ENCODE results near the gene CETN1. TPM values are rescaled to one million over a fixed set of nuclear protein-coding genes. Genes with fewer than 3 reads are reported as not detected.

CETN1 gene
- not detected for polyA plus RNA-seq (ENCODE audit: insufficient read length)

GRCh38 chr18:580154-580553, at the start of gene CETN1:
CETN1 (plus strand) TSS chr18:580380; CDS start chr18:580409, 29 bp downstream.
- no peak for DNase-seq

GRCh38 chr18:532018-532417, 48.2 kb upstream of the CETN1 start:
- DNase-seq, result no peak

GRCh38 chr18:532632-533031, 47.5 kb upstream of the CETN1 start:
- no peak for DNase-seq

- DNase-seq, result no peak
These were observed 46.1 kb upstream of the CETN1 start for GRCh38 chr18:533995-534601.

DNA sequence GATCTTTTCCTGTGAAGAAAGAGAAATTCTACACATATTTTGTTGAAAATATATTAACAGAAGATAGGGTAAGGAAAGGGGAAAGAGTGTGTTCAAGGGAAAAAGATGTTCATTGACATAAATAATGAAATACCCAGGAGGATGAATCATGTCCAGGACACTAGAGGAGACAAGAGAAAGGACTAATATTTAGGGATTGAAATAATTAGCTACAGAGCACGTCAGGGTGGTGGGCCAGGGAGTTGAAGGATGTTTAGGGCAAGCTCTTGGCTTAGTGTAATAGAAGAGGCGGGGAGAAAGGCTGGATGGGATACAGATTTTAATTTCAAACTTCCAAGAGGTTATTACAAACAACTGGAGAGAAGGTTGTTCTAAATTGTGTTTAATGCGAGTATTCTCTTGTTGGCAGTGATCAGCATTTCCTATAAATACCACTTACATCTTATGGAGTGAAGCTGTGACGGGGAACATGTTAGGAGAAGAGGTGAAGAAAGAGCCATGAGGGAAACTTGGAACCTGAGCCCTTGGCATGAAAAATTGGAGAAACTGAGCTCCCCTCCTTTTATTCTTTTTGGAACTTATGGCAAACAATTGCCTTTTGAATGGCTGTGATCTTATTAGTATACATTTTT, 36.6 kb upstream of the CETN1 start:
- no peak for DNase-seq

DNA sequence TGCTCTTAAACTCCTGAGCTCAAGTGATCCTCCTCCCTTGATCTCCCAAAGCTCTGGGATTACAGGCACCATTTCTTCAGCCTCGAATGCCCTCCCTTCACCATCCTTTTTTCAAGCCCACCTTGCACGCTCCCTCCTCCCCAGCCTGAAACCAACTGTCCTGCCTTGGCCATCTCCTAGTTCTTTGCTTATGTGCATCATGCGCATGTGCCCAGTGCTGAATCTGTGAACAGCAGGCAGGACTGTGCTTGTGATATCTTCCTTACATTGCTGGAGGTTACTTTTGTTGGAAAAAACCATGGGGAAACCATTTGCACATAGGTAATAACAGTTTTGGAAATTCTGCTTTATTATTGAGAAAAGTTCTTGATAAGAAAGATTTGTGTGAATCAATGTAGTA, 30.2 kb upstream of the CETN1 start:
- no peak for DNase-seq

GRCh38 chr18:551404-552061, 28.6 kb upstream of the CETN1 start:
- DNase-seq, result no peak

DNA sequence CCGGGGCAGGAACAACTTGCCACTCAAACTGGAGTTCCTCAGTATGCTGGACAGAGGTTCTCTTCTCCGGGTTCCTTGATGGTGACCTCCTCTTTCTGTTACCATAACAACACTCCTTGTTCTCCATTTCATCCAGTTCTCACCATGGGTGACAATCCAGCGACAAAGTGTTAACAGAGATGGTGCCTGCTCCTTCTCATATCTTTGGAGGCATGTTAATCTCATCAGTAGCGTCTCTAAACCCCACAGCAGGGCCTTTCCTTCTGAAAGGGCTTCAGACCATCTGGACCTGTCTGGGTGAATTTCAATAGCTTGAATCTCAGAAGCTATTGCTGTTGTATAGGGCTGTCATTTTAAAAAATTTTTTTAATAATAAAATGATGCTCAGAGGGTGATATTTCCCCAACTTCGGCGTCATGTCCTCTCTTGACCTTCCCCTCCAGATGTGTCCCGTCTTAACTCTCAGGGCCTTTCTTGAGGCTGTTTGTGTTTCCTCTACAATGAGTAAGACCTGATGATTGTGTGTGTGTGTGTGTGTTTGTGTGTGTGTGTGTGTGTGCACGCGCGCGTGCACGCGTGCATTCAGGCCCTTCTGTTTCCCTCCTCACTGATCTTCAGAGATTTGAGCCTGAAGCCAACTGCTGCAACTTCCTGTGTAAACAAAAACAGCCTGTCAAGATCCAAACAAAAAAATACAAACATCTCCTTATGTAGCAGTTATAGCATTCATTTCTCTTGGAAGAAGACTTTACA, 24.3 kb upstream of the CETN1 start:
- no peak for DNase-seq

GRCh38 chr18:564708-565561, 15.2 kb upstream of the CETN1 start:
- DNase-seq, result no peak

DNA sequence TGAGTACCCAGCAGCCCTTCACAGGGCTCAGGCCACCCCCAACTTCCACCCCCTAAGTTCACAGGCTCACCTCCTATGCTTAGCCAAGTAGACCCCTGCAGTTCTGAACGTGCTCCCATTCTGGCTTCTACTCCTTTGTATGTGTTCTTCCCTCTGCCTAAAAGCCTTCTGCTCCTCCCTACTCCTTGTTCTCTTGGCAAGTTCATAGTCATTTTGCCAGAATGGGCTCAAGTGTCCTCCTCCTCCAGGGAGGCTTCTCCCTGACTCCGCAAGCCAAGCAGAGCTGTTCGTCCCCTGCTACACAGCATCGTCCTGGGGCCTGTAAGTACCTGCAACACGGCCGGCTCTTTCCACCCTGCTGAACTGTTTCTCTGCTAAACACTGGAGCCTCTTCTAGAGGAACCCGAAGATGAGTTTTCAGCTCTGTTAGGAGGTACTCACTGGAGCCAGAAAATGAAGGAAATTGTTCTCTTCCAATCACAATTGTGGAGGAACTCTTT, 14.6 kb upstream of the CETN1 start:
- DNase-seq, result no peak

DNA sequence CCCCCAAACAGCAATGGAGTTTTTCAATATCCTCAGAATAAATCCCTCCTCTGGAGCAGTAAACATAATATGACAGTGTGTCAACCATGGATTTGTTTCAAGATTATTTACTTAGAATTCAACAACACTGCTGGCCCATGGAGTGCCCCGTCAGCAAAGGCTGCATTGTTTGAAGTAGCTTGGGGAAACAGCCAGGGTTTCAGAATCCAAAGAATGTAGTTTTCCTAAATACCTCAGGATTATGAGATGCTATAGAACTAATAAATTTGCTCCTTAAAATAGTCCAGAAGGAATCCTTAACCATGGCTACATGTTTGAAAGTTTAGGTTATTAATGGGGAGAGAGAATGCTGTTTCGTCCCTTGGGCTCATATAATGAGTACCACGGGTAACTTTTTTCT, 13.1 kb upstream of the CETN1 start:
- peak; percentile 44 for DNase-seq

DNA sequence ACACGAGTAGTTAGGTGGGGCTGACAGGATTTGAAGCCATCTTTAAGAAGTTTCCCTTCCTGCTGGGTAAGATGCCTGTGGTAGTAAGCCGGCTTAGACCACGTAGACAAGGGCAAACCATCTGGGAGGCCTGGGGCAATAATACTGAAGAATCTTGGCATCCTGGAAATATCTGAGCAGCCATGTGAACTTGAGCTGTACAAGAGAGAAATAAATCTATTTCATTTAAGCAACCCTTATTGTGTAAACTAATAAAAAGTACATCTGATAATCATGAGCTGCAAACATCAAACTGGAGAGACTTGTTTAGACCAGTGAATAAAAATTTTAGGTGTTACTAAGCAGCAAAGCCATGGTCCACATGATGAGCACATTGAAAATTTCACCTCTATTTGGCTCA, 11.4 kb upstream of the CETN1 start:
- DNase-seq, result no peak

DNA sequence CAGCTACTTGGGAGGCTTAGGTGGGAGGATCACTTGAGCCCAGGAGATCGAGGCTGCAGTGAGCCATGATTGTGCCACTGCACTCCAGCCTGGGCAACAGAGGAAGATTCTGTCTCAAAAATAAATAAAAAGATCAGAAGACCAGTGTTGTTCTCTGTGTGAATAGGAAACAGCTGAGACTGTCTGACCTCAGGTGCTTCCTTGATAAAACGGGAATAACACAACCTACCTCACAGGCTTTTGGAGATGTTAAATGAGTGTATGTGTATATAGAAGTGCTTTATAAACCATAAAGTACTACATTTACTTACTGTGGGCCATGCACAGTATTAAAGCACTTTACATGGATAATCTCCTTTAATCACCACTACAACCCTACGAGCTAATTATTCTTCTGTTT, 9.9 kb upstream of the CETN1 start:
- DNase-seq, result no peak

DNA sequence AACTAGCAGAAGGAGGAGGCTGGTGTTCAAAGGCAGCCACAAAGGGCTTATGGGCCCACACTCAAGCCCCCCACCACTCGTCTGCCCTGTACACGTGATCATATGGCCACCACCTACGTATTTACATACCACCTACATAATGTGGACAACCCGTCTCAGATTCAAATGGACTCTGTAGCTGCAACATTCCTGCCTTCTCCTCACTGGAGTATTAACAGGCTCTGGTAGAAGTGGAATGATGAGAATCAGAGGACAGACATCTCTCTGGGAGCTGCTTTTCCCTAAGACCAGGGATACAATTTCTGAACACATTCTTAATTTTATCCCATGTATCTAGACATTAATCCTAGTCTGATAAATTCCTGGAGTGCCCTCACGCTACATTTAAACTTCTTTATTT, 9.5 kb upstream of the CETN1 start:
- no peak for DNase-seq

DNA sequence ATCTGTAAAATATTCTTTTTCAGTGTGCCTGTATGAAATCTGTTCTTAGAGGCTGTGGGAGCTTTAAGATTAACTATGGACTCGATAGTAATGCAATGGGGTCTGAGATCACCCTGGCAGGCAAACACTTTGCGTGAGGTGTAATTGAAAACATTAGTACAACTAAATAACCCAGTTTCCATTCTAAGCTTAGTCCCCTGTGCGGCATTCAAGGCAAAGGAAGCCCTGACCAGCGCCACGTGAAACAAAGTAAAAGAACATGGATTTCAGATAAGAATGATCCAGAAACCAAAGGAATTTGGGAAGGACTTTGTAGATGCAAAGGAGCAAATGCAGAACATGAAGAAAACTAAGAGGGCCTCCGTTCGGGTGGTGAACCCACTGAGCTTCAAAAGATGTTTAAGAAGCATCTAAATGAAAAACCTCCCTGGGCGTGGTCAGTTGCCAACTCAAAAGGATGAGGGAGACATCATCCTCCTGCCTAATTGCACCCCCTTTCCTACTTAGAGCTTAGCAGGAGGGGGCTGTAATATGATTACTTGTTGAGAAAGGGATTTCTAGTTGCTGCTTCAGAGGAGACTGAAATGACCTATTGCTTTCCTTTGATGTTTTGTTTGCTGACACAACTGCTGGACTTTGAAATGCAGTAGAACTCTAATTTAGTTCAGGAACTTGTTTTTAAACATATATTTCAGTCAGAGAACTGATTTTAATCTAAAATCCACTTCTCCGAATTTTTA, 7.9 kb upstream of the CETN1 start:
- no peak for DNase-seq

DNA sequence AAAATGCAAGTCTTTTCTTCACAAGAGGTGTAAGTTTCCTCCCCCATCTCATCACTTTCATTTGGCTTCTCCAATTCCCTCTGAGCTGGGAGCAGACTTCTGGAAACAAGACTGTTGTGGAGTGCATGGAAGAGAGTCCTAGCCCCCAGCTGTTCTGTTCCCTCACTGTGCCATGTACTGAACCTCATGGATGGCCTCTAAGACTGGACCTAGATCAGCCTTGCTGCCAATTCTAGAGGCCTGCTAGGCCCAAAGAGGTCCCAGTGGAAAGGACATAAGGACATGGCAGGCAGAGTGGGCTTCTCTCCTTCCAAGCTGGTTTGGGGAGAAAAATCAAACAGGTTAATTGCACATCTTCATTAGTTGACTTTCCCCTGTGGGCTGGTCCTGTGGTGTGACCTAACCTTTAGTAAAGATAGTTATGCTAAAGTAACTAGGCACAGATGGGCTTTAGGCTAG, 7.3 kb upstream of the CETN1 start:
- no peak for DNase-seq

- no peak for DNase-seq
These were observed 6.8 kb upstream of the CETN1 start for GRCh38 chr18:573385-573784.

GRCh38 chr18:574149-574860, 5.9 kb upstream of the CETN1 start:
- DNase-seq, result peak; percentile 83

- no peak for DNase-seq
These were observed 5.1 kb upstream of the CETN1 start for GRCh38 chr18:574865-575645.

DNA sequence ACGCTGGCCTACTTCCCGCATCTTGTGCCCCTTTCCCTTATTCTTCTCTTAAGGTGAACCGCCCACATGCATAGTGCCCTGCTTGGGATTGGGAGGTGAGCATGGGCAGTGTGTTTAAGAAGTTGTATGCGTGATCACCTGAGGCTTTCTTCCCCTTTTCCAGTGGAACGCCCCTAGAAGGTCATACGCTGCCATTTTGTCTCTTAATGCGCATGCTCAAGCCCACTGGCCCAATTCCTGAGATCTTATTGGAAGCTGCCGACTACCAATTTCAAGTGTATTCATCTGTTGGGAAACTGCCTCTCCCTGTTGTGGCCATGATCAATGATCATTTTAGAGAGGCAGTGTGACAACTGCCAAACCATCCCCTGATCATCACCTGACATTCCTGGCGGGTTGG, 3.3 kb upstream of the CETN1 start:
- no peak for DNase-seq
